ENCODE data around the gene C11orf65. TPM values are rescaled to one million over a fixed set of nuclear protein-coding genes. Genes with fewer than 3 reads are reported as not detected.

Gene C11orf65
- total and polyA plus RNA-seq, 4 donors, result 0.33 to 1.2 (median 0.68) TPM

DNA sequence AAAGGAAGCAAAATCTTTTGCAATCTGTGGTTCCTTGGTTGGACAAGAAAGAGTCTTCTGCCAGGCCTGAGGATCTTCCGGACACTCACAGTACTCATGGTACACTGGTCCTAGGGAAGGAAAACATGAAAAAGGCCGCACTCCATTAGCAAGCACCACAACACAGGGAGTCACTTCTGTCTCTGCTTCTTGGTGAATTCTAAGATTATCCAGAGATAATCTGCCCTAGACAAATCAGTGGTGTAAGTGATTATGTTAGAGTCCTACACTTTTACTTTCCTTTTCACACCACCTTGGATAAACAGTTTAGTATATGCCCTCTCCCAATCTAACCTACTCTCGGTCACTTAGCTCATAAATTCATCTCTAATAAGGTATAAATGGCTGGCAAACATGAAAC, 19.0 kb upstream of the C11orf65 start:
- peaks cover 5 to 31% (median 25%) of the 10 kb centered on the region in 4 donors for H3K36me3 ChIP-seq (ENCODE audit: control insufficient read depth in 4 of 4, insufficient read depth in 3 of 4, low read depth in 1 of 4, low read length in 3 of 4)
- no peaks in the 10 kb centered on the region for H3K9me3 ChIP-seq (ENCODE audit: control insufficient read depth in 4 of 4, low read length in 3 of 4)
- no peaks in the 10 kb centered on the region for H3K27me3 ChIP-seq (ENCODE audit: control insufficient read depth in 4 of 4, insufficient read depth in 4 of 4, low read length in 3 of 4)
- 98% methylated on average over 3 of the region's 3 CpGs for WGBS
- no peaks in the 10 kb centered on the region for H3K4me1 ChIP-seq (ENCODE audit: control insufficient read depth in 4 of 4, insufficient read depth in 4 of 4, low read length in 3 of 4)
- TF ChIP-seq FOXA2 (IDR thresholded peaks at IDR 0.05) (no peak), GABPA (IDR thresholded peaks at IDR 0.05 in 1 of 2, conservative IDR thresholded peaks at IDR 0.05 in 1 of 2) (no peak)
- no peak overlapping the region for H3K4me3 ChIP-seq (ENCODE audit: low read depth in 1 of 3, low read length in 3 of 3)
- H3K9ac ChIP-seq (ENCODE audit: low read depth in 1 of 2, low read length in 2 of 2), result no peak overlapping the region
- no peak for DNase-seq (ENCODE audit: low spot score)
- no peak overlapping the region for H3K27ac ChIP-seq (ENCODE audit: low read depth in 1 of 2, low read length in 2 of 2)

DNA sequence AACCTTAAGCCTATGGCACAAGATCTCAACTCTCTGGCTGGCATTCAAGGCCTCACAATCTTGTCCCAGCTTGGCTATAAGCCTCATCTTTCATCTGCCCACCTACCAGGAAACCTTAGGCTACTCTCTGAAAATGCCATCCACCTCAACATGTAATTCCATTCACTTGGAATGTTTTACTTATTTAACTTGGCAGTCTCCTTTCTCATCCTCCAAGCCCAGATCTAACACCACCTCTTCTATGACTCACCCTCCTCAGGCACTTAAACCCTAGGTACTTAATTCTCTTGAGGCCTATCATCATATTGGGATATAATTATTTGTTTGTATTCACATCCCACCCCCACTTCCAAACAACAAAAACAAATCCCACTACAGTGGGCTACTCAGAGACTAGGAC, 15.8 kb upstream of the C11orf65 start:
- Histone ChIP-seq H3K9me3 (ENCODE audit: control insufficient read depth in 4 of 4, low read length in 3 of 4) (no peaks in the 10 kb centered on the region), H3K36me3 (ENCODE audit: control insufficient read depth in 4 of 4, insufficient read depth in 3 of 4, low read depth in 1 of 4, low read length in 3 of 4) (peaks cover 2 to 34% (median 20%) of the 10 kb centered on the region in 4 donors), H3K27ac (ENCODE audit: low read depth in 1 of 2, low read length in 2 of 2) (no peak overlapping the region), H3K27me3 (ENCODE audit: control insufficient read depth in 4 of 4, insufficient read depth in 4 of 4, low read length in 3 of 4) (no peaks in the 10 kb centered on the region), H3K9ac (ENCODE audit: low read depth in 1 of 2, low read length in 2 of 2) (no peak overlapping the region), H3K4me3 (ENCODE audit: low read depth in 1 of 3, low read length in 3 of 3) (no peak overlapping the region), H3K4me1 (ENCODE audit: control insufficient read depth in 4 of 4, insufficient read depth in 4 of 4, low read length in 3 of 4) (no peaks in the 10 kb centered on the region)
- DNase-seq (ENCODE audit: low spot score), result no peak
- TF ChIP-seq, protein P1, sequence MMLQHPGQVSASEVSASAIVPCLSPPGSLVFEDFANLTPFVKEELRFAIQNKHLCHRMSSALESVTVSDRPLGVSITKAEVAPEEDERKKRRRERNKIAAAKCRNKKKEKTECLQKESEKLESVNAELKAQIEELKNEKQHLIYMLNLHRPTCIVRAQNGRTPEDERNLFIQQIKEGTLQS (IDR thresholded peaks at IDR 0.05), result no peak
- TF ChIP-seq, protein P2, sequence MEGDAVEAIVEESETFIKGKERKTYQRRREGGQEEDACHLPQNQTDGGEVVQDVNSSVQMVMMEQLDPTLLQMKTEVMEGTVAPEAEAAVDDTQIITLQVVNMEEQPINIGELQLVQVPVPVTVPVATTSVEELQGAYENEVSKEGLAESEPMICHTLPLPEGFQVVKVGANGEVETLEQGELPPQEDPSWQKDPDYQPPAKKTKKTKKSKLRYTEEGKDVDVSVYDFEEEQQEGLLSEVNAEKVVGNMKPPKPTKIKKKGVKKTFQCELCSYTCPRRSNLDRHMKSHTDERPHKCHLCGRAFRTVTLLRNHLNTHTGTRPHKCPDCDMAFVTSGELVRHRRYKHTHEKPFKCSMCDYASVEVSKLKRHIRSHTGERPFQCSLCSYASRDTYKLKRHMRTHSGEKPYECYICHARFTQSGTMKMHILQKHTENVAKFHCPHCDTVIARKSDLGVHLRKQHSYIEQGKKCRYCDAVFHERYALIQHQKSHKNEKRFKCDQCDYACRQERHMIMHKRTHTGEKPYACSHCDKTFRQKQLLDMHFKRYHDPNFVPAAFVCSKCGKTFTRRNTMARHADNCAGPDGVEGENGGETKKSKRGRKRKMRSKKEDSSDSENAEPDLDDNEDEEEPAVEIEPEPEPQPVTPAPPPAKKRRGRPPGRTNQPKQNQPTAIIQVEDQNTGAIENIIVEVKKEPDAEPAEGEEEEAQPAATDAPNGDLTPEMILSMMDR (IDR thresholded peaks at IDR 0.05; ENCODE audit: low read depth, low read length, missing input control), result no peak
- no peak for TF ChIP-seq ZBTB33 (IDR thresholded peaks at IDR 0.05)
- TF ChIP-seq TAF1 (conservative IDR thresholded peaks at IDR 0.05), result no peak
- TF ChIP-seq EGR1 (IDR thresholded peaks at IDR 0.05; ENCODE audit: low read depth in 2 of 2), result no peak
- no peak for TF ChIP-seq JUND (IDR thresholded peaks at IDR 0.05)
- no peak for TF ChIP-seq MAX (IDR thresholded peaks at IDR 0.05)
- no peak for TF ChIP-seq FOXA1 (IDR thresholded peaks at IDR 0.05)
- no peak for TF ChIP-seq SP1 (IDR thresholded peaks at IDR 0.05)
- TF ChIP-seq HNF4A (conservative IDR thresholded peaks at IDR 0.05), result no peak
- no peak for TF ChIP-seq YY1 (IDR thresholded peaks at IDR 0.05)
- TF ChIP-seq FOXA2 (IDR thresholded peaks at IDR 0.05), result no peak
- no peak for TF ChIP-seq RAD21 (IDR thresholded peaks at IDR 0.05)
